ENCODE measurements around the gene CCDC197. TPM values are rescaled to one million over a fixed set of nuclear protein-coding genes. Genes with fewer than 3 reads are reported as not detected.
A peak's percentile ranks its signal among the peaks of the same experiment; 100 is the strongest.

CCDC197 gene
- total RNA-seq, 2 donors from 2014 or later = not detected

GRCh38 chr14:94049625-94050023 is 52.5 kb downstream of the CCDC197 start:
- Histone ChIP-seq H3K4me1 (ENCODE audit: control insufficient read depth, insufficient read depth, low read length) (no peaks in the 10 kb centered on the region), H3K9ac (ENCODE audit: extremely low read depth, low read length, poor library complexity, severe bottlenecking) (no peak overlapping the region), H3K36me3 (ENCODE audit: control insufficient read depth, insufficient read depth, low read length) (peaks cover 75% of the 10 kb centered on the region), H3K27ac (ENCODE audit: low read depth, low read length) (no peak overlapping the region), H3K4me3 (ENCODE audit: low read length) (no peak overlapping the region), H3K27me3 (ENCODE audit: control insufficient read depth, insufficient read depth, low read length, poor library complexity, severe bottlenecking) (no peaks in the 10 kb centered on the region), H3K9me3 (ENCODE audit: control insufficient read depth, low read length) (no peaks in the 10 kb centered on the region)
- Mint-ChIP-seq H3K4me1 (no peaks in the 10 kb centered on the region), H3K27me3 (ENCODE audit: insufficient read depth) (no peaks in the 10 kb centered on the region), H3K9me3 (no peaks in the 10 kb centered on the region), H3K36me3 (ENCODE audit: low read depth) (peaks cover 62% of the 10 kb centered on the region), H3K4me3 (no peak overlapping the region), H3K27ac (no peak overlapping the region)
- TF ChIP-seq CTCF (conservative IDR thresholded peaks at IDR 0.05) = no peak
- WGBS, 2 experiments (ENCODE audit: insufficient coverage in 1 of 2, insufficient read length in 1 of 2) = 91 to 100% methylated on average over 1 to 2 of the region's 2 CpGs
- DNase-seq = no peak

GRCh38 chr14:94050231-94050880 is 53.3 kb downstream of the CCDC197 start:
- H3K4me3 Mint-ChIP-seq = no peak overlapping the region
- no peak overlapping the region for H3K27ac ChIP-seq (ENCODE audit: low read depth, low read length)

GRCh38 chr14:94051115-94051514 is 54.0 kb downstream of the CCDC197 start:
- TF ChIP-seq CTCF (conservative IDR thresholded peaks at IDR 0.05) = peak; percentile 78
- Histone ChIP-seq H3K4me3 (ENCODE audit: low read length) (no peak overlapping the region), H3K27me3 (ENCODE audit: control insufficient read depth, insufficient read depth, low read length, poor library complexity, severe bottlenecking) (no peaks in the 10 kb centered on the region), H3K9me3 (ENCODE audit: control insufficient read depth, low read length) (no peaks in the 10 kb centered on the region), H3K4me1 (ENCODE audit: control insufficient read depth, insufficient read depth, low read length) (no peaks in the 10 kb centered on the region), H3K36me3 (ENCODE audit: control insufficient read depth, insufficient read depth, low read length) (peaks cover 87% of the 10 kb centered on the region), H3K27ac (ENCODE audit: low read depth, low read length) (no peak overlapping the region), H3K9ac (ENCODE audit: extremely low read depth, low read length, poor library complexity, severe bottlenecking) (no peak overlapping the region)
- peak; percentile 78 for DNase-seq
- H3K27me3 Mint-ChIP-seq (ENCODE audit: insufficient read depth) = no peaks in the 10 kb centered on the region
- H3K27ac Mint-ChIP-seq = peak overlapping the region; percentile 58
- WGBS, 2 experiments (ENCODE audit: insufficient coverage in 1 of 2, insufficient read length in 1 of 2) = 82 to 86% methylated on average over 6 to 9 of the region's 9 CpGs
- no peak overlapping the region for H3K4me3 Mint-ChIP-seq
- H3K4me1 Mint-ChIP-seq = no peaks in the 10 kb centered on the region
- no peaks in the 10 kb centered on the region for H3K9me3 Mint-ChIP-seq
- H3K36me3 Mint-ChIP-seq (ENCODE audit: low read depth) = peaks cover 67% of the 10 kb centered on the region

More at GRCh38 chr14:94050231-94050880, 53.3 kb downstream of the CCDC197 start:
- Histone ChIP-seq H3K4me1 (ENCODE audit: control insufficient read depth, insufficient read depth, low read length) (no peaks in the 10 kb centered on the region), H3K27me3 (ENCODE audit: control insufficient read depth, insufficient read depth, low read length, poor library complexity, severe bottlenecking) (no peaks in the 10 kb centered on the region), H3K9me3 (ENCODE audit: control insufficient read depth, low read length) (no peaks in the 10 kb centered on the region), H3K36me3 (ENCODE audit: control insufficient read depth, insufficient read depth, low read length) (peaks cover 82% of the 10 kb centered on the region), H3K9ac (ENCODE audit: extremely low read depth, low read length, poor library complexity, severe bottlenecking) (no peak overlapping the region), H3K4me3 (ENCODE audit: low read length) (no peak overlapping the region)
- H3K36me3 Mint-ChIP-seq (ENCODE audit: low read depth) = peaks cover 66% of the 10 kb centered on the region
- no peak overlapping the region for H3K27ac Mint-ChIP-seq
- DNase-seq = no peak
- H3K9me3 Mint-ChIP-seq = no peaks in the 10 kb centered on the region
- no peaks in the 10 kb centered on the region for H3K27me3 Mint-ChIP-seq (ENCODE audit: insufficient read depth)
- H3K4me1 Mint-ChIP-seq = no peaks in the 10 kb centered on the region
- 87 to 92% methylated on average over 5 to 6 of the region's 6 CpGs for WGBS, 2 experiments (ENCODE audit: insufficient coverage in 1 of 2, insufficient read length in 1 of 2)
- TF ChIP-seq CTCF (conservative IDR thresholded peaks at IDR 0.05) = no peak
